ENCODE results near the gene ATP6V0E1. TPM values are rescaled to one million over a fixed set of nuclear protein-coding genes. Genes with fewer than 3 reads are reported as not detected.

Gene ATP6V0E1
- total RNA-seq, 2 donors from 2014 or later = 41.2 to 68.7 TPM

GRCh38 chr5:173078878-173079277 lies 95.3 kb downstream of the ATP6V0E1 start:
- DNase-seq (no peak), ATAC-seq (no peak)
- Histone ChIP-seq H3K36me3 (replicated peaks in 1 of 2; ENCODE audit: insufficient read depth in 1 of 2, low read depth in 2 of 2) (peaks cover 0 to 3% of the 10 kb centered on the region in 2 donors), H3K4me3 (no peak overlapping the region), H3K4me1 (peaks cover 11% of the 10 kb centered on the region), H3K27ac (no peak overlapping the region), H3K9me3 (no peaks in the 10 kb centered on the region), H3K27me3 (no peaks in the 10 kb centered on the region)
- TF ChIP-seq POLR2A (IDR thresholded peaks at IDR 0.05) (no peak), CTCF (IDR thresholded peaks at IDR 0.05) (no peak)
- WGBS, 2 donors = 77 to 88% methylated on average over 3 of the region's 3 CpGs
- intact Hi-C loops (cut with DNase I) = no loop called here

Small RNAs within 50 kb of the gene (small RNA-seq; reads per million reads assigned to genes)
- gene RF00019 = not detected
- 39.7 reads per million, percentile 95 among the genes with 10 or more reads in this experiment for gene SNORA74B

Other genes with a start within 250 kb of the ATP6V0E1 start
- 100 to 1,000 TPM; 248 to 808 TPM for gene DUSP1, start 212.6 kb upstream of the ATP6V0E1 start, total RNA-seq
- gene ERGIC1, start 149.5 kb upstream of the ATP6V0E1 start, total RNA-seq = 10 to 100 TPM; 46.5 to 93.1 TPM
- 10 to 100 TPM in 1 of 2 donors, 1 to 10 TPM in 1; 7.3 to 11.4 TPM for gene RPL26L1, start 24.3 kb upstream of the ATP6V0E1 start, total RNA-seq
- 10 to 100 TPM; 19.7 to 37.2 TPM for gene CREBRF, start 72.6 kb downstream of the ATP6V0E1 start, total RNA-seq
- 1 to 10 TPM; 3.1 to 7.3 TPM for gene BNIP1, start 160.8 kb downstream of the ATP6V0E1 start, total RNA-seq

Measured in body of pancreas (tissue), 4 donors.